Skeletal muscle cell (primary cell): ENCODE measurements around the gene DIP2C.
"Not testable (repeated sequence)": the region's sequence is repeated elsewhere in the genome, so short reads cannot be mapped to it uniquely, and the experiment has no call there.

Experiments
- DNase-seq: peaks from one replicate; pipeline ENCODE4 v3.0.0-alpha.2; 2010; ENCODE audit warnings: low read depth
- H3K4me3 ChIP-seq: 2 replicates; pipeline ENCODE4 v1.5.1; 2011; ENCODE audit warnings: low read depth, mild to moderate bottlenecking, control low read depth, low read length, moderate library complexity

The DIP2C gene

DNA sequence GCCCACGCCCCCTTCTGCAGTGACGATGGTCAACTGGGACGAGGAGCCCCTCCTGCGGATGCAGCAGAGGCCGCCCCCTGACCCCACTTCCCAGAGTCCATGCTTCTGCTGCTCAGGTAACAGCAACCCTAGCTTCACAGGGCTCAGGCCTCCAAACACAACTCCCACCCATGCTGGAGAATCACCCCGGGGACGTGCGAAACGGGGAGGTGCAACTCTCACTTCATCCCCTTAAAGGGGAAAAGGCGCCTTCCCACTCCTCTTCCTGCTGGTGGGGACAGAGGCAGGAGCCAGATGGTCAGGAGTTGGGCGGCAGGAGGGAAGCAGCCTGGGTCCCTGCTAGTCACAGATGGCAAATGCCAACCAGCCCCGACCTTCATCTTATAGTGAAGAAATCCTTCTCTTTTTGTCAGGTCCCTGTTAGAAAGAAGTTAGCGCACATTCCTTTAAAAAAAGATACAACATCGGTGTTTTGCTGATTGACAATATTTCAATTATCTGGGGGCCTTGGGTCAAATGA lies 155.4 kb downstream of the DIP2C start:
- H3K4me3 ChIP-seq = no peak overlapping the region
- DNase-seq = no peak

DNA sequence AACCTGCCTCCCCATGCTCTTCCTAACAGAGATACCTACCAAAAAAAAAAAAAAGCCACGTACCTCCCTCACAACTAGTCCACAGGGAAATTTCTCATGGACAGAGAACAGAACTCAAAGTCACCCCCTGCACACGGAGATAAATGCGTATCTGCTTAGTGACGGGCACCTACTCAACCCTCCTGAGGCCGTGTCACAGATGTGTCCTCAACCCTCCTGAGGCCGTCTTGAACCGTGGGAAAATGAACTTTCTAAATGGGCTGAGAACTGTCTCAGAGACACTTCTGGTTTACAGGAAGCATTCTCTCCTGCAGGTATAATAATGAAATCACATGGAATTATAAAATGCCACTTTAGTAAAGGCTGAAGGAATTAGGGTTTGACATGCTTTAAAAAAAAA lies 155.9 kb downstream of the DIP2C start:
- DNase-seq = no peak
- H3K4me3 ChIP-seq = no peak overlapping the region

DNA sequence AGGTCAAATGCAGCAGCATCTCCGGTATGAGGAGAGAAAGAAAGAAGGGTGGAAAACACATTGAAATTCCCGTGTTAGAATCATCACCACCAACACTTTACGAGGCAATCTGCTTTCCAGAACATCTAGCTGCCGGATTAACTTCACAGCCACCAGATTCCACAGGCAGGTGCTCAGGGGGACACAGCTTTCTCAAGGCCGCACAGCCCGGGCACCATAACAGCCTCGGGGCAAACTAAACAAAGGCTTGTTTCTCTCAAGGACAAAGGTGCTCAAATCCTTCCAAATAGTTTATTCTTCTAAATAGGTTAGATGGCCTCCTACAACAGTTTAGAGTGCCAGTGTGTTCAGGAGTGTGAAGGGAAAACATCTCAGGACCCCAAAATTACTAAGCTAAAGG lies 156.3 kb downstream of the DIP2C start:
- no peak for DNase-seq

DNA sequence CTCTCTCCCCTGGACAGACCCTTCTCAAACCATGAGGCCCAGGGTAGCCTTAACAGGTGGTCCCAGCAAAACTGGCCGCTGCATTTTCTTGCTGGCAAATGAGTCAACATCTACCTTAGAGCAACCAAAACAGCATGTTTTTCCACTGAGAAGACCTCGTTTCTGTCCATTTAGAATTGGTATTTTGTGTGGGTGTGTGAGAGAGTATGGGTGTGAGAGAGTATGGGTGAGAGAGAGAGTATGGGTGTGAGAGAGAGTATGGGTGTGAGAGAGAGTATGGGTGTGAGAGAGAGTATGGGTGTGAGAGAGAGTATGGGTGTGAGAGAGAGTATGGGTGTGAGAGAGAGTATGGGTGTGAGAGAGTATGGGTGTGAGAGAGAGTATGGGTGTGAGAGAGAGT lies 157.1 kb downstream of the DIP2C start:
- not testable (repeated sequence) for H3K4me3 ChIP-seq, DNase-seq

More for the DNA sequence above, 156.3 kb downstream of the DIP2C start:
- no peak overlapping the region for H3K4me3 ChIP-seq

DNA sequence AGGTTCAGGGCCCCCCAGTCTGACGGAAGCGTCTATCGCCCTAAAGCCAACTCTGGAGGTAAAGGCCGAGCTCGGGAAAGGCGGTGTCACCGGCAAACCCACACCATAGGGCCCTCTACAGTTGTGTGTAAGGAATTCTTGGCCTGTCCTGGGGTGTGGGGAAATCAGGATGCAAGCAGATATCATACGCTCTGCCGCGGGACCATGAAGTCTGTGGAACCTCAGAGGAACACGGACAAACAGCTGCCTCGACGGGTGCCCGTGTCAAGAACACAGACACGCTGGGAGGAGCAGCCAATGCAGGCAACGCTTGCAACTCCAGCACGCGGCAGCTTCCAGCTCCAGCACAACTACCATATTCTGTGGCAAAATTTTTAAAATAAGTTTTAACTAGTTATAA lies 157.9 kb downstream of the DIP2C start:
- H3K4me3 ChIP-seq = no peak overlapping the region
- no peak for DNase-seq

DNA sequence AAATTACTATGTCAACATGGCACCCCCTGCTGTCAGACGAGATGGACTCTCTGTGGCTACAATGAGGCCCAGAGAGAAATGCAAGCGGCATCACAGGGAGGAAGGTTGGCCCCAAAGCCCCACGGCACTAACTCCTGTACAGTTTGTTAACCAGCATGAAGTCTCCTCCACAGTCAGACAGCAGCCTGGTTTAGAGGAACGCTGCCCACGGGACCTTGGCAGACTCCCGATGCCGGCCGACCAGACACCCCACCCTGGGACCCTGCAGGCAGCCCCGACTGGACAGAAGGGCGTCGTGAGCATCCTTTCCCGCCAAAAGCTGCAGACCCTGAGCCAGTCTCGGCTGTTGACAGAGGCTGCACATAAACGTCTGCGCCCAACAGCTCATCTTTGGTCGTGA lies 158.8 kb downstream of the DIP2C start:
- no peak for DNase-seq
- H3K4me3 ChIP-seq = no peak overlapping the region

DNA sequence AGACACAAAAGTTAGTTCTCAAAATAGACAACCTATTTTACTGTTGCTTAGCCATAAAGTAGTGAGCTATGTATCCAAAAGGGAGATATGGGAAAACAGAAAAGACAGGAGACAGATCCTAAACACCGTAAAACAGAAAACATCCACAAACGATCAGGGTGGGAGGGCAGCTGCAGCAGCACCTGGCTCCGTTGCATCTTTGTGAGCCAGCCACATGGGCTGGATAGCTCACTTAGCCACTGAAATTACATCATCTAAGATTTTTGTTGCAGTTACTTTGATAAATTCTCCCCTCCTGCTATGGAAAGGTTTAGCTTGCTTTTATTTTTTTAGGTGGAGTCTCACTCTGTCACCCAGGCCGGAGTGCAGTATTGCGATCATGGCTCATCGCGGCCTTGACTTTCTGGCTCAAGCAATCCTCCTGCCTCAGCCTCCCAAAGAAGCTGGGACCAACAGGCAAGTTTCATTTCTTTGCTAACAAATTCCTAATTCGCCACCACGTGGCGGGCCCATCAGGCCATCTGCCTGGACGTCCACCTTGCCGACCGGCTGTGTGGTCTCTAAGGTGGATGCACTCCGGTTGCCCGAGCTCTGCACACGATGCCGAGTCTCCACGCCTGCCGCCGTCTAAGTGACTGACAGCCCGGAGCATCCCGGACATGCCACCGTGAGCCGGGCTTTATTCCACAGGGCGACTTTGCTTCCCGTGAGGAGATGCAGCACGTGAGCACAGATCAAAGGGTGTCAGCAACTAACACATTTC lies 159.8 kb downstream of the DIP2C start:
- no peak for DNase-seq
- no peak overlapping the region for H3K4me3 ChIP-seq

DNA sequence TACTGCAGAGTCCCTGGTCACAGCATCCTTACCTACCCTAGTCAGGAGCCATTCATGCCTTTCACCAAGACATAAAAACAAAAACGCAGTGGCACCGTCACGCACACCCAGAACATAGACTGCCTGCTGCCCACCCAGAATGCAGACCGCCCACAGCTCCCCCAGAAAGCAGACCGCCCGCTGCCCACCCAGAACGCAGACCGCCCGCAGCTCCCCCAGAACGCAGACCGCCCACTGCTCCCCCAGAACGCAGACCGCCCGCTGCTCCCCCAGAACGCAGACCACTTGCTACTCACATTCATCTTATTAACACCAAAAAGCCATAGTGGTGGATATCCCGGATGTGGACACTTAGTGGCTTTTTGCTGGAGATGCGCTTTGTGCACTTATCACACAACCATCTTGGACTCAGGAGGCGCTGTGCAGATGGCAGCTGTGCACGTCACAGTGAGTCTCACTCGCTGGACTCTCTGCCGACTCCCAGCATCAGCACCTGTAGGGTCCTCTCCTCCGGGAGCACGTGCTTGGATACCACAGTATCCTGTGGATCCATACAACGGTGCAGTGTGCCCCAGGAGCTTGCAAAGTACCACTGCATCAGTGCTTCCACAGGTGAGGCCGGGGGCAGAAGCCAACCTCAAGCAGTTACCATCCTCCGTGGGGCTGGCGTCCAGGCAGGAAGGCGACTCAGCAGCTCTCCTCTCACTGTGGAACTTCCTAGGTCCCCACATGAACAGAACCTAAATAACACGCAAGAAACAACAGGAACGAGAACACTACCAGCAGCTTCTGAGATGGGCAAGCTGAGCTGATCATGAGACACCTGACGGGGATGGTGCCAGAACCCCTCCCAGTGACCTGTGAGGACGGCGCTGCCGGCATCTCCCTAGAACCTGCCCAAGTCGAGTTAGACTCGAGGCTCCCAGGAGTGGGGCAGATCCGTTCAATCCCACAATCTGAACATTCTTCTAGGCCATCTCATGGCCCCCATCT lies 161.0 kb downstream of the DIP2C start:
- H3K4me3 ChIP-seq = no peak overlapping the region
- DNase-seq = no peak

DNA sequence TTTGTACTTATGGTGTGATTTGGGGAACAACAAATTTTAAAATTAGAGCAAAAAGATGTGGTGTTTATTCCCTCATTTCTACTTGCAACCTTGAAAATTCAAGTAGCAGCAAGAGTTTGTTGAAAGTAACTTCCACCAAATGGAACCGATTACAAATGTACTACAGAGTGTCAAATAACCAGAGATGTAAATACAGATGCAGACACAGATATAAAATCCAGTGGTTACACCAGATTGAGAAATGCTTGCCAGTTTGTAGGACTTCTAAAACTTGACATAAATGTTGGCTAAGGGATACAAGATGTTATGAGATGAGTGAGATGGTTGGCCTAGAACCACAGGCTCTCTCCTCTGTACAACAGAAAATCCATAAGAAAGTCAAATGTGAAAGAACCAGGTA lies 162.1 kb downstream of the DIP2C start:
- DNase-seq = no peak
- H3K4me3 ChIP-seq = no peak overlapping the region

DNA sequence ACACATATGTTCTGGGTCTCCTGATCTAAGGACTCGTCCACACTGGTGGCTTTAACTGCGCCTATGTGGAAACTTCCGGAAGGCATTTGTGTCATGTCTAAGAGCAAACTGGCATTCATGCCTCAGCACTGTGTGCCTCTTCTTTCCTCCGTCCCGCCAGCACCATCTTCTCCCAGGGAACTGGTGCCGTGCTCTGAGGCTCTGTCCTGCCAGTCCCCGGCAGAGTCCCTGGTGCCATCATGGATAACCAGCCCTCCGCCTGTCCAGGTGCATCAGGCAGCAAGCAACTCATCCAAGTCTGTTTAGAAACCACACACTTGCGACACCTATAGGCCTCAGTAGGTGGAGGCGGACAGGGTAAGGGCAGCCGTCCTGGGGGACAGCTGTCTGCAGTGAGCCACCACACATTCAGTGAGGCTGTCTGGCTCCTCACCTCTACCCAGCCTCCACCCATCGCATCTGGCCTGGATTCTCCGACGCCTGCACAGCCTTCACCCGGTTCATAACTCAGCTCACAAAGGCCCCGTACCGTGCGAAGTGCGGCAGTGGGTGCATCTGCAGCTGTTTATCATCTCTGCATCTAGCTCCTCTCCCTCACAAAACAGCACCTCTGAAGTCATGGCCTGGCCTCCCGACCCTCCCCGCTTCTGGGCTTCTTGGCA lies 162.7 kb downstream of the DIP2C start:
- H3K4me3 ChIP-seq = no peak overlapping the region
- no peak for DNase-seq

DNA sequence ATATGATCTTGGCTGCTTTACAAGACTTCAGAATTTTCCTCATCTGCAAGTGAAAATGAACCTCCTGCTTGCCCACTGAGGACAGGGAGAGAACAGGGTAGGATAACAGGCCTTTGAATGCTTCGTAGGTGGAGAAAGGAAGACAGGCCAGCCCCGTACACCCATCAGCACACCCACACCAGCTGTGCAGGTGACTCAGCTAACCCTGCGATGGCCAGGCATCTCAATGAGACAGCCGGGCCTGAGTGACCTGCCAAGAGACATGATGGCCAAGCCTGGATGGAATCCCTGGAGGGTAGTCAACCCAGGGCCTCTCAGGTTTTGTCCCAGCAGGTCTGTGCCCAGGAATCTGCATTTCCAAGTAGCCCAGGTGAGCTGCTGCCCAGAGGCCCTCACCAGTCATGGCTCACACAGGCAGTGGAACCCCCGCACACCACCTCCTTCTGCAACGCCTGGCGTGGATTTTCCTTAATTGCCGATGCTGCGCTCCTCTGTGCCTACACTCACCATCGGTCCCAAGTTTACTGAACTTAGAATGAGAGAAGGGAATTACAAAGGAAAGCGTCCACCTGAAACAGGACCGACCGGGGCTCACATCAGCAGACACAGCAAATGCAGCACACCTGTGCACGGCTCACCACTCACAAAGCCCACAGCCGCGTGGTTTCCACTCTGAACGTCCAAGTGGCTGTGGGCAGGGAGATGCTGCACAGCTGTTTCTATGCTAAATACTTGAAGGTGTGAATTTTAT lies 163.7 kb downstream of the DIP2C start:
- DNase-seq = no peak
- no peak overlapping the region for H3K4me3 ChIP-seq

DNA sequence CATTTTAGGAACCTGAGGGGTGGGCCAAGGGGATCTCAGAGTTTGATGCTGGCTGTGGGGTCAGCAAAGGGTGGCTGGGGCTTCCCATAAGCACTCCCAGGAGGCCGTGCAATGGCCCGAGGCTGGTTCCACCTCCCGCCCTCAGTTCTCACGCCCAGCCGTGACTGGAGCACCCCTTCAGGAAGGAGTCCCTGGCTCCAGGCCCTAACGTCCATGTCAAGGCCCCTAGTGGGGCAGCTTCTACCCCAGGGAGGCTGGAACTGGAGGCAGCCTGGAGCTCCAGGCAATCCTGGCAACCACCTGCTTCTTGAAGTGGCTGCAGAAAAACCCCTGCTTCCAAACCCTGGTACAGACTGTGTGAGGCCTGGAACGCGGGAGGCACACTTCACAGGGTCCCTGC lies 165.5 kb downstream of the DIP2C start:
- no peak overlapping the region for H3K4me3 ChIP-seq

DNA sequence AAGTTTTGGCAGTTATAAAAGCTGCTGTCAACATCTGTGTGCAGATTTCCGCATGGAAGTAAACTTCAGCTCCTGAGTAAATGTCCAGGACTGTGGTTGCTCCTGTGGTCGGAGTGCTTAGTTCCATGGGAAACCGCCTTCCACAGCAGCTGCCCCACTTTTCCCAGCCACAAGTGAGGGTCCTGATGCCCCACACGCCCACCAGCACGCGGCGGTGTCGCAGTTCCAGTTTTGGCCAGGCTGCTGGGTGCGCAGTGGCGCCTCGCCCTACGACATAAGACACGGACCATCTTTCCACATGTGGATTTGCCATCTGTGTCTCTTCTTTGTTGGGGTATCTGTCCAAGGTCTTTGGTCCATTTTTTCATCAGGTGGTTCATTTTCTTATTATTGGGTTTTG lies 167.1 kb downstream of the DIP2C start:
- H3K4me3 ChIP-seq = no peak overlapping the region
- no peak for DNase-seq

More for the DNA sequence above, 165.5 kb downstream of the DIP2C start:
- DNase-seq = no peak

DNA sequence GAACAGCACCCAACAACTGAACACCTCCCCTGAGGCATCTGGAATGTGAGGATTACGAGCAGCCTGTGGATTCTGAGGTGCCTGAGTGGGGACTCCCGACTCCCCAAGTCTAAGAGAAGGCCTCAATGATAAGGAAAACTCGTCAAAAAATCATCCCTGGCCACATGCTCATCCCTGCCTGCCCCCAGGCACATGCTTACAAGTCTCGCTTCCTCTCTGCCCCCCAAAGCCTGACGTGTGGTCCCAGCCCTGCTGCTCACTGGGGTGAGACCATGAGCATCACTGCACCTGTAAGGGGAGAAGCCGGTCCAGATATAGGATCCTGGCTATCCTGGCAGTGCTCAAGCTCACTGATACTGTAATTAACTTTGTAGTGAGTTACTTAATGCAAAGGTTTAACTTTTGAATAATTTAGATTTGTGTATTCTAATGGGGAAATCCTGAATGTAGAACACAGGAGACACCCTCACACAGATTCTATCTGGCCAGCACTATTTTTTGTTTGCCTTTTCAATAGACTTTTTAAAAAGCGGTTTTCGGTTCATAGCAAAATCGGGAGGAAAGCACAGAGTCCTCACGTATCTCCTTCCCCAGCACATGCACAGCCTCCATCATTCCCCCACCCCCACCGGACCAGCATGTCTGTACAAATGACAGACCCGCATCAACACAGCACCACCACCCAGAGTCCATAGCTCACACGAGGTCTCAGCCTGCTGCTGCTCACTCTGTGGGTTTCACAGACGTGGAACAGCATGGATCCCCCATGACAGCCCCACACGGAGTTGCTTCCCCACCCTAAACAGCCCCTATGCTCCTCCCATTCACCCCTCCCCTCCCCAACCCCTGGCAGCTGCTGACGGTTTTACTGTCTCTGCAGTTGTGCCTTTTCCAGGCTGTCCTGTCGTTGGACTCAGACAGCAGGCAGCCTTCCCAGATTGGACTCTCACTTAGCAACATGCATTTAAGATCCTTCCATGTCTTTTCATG lies 167.9 kb downstream of the DIP2C start:
- H3K4me3 ChIP-seq = no peak overlapping the region
- DNase-seq = no peak

DNA sequence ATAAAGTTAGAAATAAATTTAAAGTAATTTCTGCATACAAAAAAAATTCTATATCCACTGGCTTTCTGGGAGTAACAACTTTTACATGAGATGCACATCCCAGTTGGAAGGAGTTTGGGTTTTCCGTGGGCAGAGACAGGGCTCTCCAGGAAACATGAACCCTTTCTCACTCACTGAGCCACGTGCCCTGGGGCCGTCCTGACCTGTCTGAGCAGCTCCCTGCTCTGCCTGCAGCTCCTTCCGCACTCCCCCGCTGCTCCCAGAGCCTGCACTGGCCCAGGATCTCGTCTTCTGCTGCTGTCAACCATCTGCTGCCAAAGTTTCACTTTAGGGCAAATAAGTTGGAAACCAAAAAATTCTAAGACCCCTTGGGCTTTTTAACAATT lies 169.1 kb downstream of the DIP2C start:
- peak; percentile 31 for DNase-seq
- H3K4me3 ChIP-seq = no peak overlapping the region

DNA sequence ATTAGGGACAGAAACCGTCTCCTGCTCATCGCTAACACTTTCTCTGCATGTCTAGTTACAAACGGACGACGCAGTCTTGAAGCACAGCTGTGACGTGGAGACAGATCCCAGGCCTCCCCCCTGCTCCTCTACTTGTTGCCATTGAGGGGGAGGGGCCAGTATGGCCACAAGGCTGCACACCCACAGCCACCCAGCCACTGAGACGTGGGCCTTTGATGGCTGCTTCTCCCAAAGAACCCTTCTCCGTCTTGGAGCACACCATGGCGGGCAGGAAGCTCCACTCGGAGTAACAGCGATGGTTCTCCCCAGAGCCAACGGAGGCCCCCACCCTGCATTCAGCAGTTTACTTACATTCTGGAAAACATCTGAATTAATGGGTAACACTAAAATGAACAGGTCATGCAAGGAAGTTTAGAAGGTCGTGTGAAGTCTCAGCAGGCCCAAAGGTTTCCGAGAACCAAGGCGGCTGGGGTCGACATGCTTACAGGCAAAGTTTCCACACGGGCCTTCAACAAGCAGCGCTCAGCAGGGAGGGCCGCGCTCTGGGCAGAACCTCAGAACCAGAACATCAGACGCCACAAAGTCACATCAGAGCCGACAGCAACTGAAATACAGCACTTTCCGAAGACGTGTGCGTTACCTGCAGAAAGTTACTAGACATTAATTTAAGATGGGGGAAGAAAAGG lies 169.6 kb downstream of the DIP2C start:
- no peak overlapping the region for H3K4me3 ChIP-seq
- DNase-seq = no peak

DNA sequence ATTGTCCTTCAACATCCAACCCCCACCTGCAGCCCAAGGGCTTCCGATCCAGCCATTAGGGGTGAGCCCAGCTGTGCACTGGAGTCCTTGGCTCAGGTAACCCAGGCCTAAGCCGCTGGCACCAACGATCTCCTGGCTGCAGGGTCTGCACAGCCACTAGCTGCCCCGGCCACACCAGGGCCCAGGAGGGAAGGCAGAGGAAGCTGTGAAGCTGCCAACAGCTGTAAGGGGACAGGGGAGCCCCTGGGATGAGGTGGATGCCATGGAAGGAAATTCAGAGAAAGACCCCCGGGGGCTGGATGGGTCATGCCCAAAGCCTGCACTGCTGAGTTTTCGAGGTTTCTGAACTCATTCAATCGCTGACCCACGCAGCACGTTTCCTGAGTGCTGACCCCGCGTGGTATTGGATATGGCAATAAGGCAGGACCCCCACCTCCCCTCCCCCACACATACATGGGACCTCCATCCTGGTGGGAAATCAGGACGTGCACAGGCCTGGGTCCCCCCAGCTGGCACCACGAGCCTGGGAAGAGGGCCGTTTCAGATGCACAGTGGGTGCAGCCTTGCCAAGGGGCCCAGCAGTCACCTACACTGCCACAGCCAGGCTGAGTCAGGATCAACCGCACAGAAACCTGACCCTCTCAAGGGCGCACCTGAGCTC lies 170.3 kb downstream of the DIP2C start:
- H3K4me3 ChIP-seq = no peak overlapping the region
- no peak for DNase-seq
